Neural crest cell (in vitro differentiated cells): ENCODE results near the gene DNAH17. TPM values are rescaled to one million over a fixed set of nuclear protein-coding genes. Genes with fewer than 3 reads are reported as not detected.
A peak's percentile ranks its signal among the peaks of the same experiment; 100 is the strongest.

ENCODE experiments used
- DNase-seq: peaks from one replicate; pipeline ENCODE4 v3.0.0; 2021; ENCODE audit warnings: low read depth, mixed read lengths, low spot score
- H3K27ac Mint-ChIP-seq: one replicate; pipeline ENCODE4 v1.8.0; 2021; ENCODE audit warnings: mild to moderate bottlenecking, mixed read lengths; ENCODE audit not compliant: unreplicated experiment
- H3K27me3 Mint-ChIP-seq: 2 replicates; pipeline ENCODE4 v1.8.0; 2021; ENCODE audit warnings: low read depth, mild to moderate bottlenecking, mixed read lengths
- H3K36me3 Mint-ChIP-seq: 2 replicates; pipeline ENCODE4 v1.8.0; 2021; ENCODE audit warnings: low read depth, mild to moderate bottlenecking, mixed read lengths
- H3K4me1 Mint-ChIP-seq: 2 replicates; pipeline ENCODE4 v1.8.0; 2021; ENCODE audit warnings: mixed read lengths
- H3K4me3 Mint-ChIP-seq: one replicate; pipeline ENCODE4 v1.8.0; 2021; ENCODE audit warnings: mild to moderate bottlenecking, mixed read lengths
- H3K9me3 Mint-ChIP-seq: 2 replicates; pipeline ENCODE4 v1.8.0; 2021; ENCODE audit warnings: mixed read lengths
- total RNA-seq: library from RNA; stranded (reverse); gene quantifications from 2 replicates; pipeline ENCODE4 v1.2.1, GENCODE V29; 2021
- TF ChIP-seq, protein P1 (sequence below): fragments of 200-600 bp; sonication (generic); conservative IDR thresholded peaks from 2 replicates; pipeline ENCODE4 v1.5.0; 2021; ENCODE audit warnings: antibody characterized with exemption, mild to moderate bottlenecking

Gene DNAH17
- total RNA-seq, 1 donor from 2014 or later = 0.09 TPM

DNA sequence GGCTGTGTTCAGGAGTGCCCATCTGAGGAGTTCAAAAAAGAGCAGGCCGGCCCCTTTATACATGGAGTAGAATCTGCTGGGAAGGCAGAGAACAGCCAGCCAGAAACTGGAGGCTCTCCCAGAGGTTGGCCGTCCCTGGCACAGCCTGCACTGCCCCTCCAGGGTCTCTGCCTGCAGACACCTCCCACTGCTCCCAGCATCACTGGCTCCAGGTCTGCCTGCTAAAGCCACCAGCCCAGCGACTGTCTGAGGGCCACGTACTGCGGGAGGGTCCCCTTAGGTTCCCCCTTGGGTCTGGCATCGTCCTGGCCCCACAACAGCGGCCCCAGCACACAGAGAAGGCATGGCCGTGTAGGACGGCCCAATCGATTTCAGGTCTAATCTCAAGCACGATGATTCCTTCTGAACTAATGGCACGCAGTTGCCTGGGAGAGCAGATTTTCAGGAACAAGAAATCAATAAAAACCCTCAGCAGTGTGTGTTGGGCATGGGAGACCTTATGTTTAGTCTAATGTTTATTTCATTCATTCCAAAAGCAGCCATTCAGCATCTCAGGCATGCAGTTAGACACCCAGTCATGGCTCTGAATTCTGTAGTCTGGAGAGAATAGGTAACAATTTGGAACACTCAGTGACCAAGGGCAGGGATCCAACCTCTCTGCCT, 103.1 kb downstream of the DNAH17 start:
- Mint-ChIP-seq H3K9me3 (no peaks in the 10 kb centered on the region), H3K27ac (no peak overlapping the region), H3K4me3 (no peak overlapping the region), H3K4me1 (no peaks in the 10 kb centered on the region), H3K36me3 (no peaks in the 10 kb centered on the region), H3K27me3 (no peaks in the 10 kb centered on the region)
- TF ChIP-seq, protein P1, sequence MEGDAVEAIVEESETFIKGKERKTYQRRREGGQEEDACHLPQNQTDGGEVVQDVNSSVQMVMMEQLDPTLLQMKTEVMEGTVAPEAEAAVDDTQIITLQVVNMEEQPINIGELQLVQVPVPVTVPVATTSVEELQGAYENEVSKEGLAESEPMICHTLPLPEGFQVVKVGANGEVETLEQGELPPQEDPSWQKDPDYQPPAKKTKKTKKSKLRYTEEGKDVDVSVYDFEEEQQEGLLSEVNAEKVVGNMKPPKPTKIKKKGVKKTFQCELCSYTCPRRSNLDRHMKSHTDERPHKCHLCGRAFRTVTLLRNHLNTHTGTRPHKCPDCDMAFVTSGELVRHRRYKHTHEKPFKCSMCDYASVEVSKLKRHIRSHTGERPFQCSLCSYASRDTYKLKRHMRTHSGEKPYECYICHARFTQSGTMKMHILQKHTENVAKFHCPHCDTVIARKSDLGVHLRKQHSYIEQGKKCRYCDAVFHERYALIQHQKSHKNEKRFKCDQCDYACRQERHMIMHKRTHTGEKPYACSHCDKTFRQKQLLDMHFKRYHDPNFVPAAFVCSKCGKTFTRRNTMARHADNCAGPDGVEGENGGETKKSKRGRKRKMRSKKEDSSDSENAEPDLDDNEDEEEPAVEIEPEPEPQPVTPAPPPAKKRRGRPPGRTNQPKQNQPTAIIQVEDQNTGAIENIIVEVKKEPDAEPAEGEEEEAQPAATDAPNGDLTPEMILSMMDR = no peak
- no peak for DNase-seq

DNA sequence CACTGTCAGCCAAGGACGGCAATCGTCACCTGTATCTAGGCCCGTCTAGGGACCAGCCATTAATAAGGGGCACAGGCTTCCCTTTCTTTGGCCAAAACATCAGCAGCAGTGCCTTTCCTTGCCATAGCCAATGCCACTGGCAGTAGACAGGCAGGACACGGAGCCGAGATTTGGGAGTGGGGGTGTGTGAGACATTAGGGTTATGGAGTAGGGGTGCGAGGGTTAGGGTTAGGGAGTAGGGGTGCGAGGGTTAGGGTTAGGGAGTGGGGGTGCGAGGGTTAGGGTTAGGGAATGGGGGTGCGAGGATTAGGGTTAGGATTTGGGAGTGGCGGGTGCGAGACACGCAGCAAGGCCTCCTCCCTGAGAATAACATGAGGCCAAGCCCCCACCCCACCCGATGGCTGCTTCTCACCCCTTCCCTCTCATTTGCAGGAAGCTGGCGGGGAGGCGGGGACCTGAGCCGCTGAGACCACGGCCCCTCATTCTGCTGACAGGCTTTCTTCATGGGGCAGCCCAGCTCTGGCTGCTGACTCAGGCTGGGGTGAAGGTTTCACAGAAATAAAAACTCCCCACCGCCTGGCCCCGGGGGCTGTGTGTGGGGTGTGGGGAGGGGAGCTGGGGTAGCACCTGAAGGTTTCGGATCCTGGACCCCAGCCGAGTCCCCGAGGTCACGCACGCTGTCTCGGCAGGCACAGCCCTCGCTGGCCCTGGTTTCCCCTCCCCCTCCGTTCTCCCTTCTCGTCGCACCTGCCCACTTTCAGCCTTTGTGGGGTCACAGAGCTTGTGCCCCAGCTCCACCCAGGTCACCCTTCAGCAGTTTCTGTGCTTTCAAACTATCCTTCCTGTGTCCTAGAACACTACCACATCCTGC, 104.9 kb downstream of the DNAH17 start:
- no peak for DNase-seq
- Mint-ChIP-seq H3K27ac (peak overlapping the region; percentile 75), H3K36me3 (no peaks in the 10 kb centered on the region)

DNA sequence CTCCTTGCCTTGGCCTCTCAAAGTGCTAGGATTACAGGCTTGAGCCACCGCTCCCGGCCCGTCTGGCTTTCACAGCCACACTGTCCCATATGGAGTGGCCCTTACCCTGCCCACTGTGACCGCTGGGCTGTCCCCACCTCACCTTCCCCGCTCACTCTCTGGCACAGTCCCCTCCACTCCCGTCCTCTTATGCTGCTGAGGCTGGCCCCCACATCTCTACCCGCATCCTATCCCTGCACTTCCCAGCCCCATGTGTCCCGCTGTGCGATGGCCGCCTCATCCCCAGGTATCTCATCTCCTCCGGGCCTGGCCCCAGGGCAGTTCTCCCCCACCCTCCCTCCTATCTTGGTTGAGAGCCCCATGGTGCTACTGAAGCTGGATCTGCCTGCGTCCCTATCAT, 105.6 kb downstream of the DNAH17 start:
- Mint-ChIP-seq H3K4me3 (no peak overlapping the region), H3K36me3 (no peaks in the 10 kb centered on the region), H3K27me3 (no peaks in the 10 kb centered on the region), H3K27ac (peak overlapping the region; percentile 58), H3K4me1 (no peaks in the 10 kb centered on the region), H3K9me3 (no peaks in the 10 kb centered on the region)
- DNase-seq = no peak
- TF ChIP-seq, protein P1 = no peak

More for the DNA sequence above, 104.9 kb downstream of the DNAH17 start:
- H3K4me3 Mint-ChIP-seq = no peak overlapping the region
- no peaks in the 10 kb centered on the region for H3K4me1 Mint-ChIP-seq
- no peaks in the 10 kb centered on the region for H3K27me3 Mint-ChIP-seq
- H3K9me3 Mint-ChIP-seq = no peaks in the 10 kb centered on the region
- TF ChIP-seq, protein P1 = no peak

DNA sequence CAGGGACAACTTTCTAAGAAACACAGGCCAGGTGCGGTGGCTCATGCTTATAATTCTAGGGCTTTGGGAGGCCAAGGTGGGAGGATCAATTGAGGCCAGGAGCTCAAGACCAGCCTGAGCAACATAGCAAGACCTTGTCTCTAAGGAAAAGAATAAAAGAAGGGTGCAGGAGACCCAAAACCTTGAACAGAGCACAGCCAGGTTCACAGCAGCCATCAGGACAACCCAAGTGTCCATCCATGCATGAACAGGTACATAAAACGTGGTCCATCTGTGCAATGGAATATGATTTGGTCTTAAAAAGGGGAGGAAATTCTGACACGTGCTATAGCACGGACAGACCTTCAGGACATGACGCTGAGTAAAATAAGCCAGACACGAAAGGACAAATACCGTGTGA, 107.8 kb downstream of the DNAH17 start:
- no peak overlapping the region for H3K4me3 Mint-ChIP-seq
- H3K27me3 Mint-ChIP-seq = no peaks in the 10 kb centered on the region
- H3K27ac Mint-ChIP-seq = no peak overlapping the region
- no peaks in the 10 kb centered on the region for H3K36me3 Mint-ChIP-seq
- TF ChIP-seq, protein P1 = no peak
- no peak for DNase-seq
- H3K4me1 Mint-ChIP-seq = no peaks in the 10 kb centered on the region
- H3K9me3 Mint-ChIP-seq = no peaks in the 10 kb centered on the region

DNA sequence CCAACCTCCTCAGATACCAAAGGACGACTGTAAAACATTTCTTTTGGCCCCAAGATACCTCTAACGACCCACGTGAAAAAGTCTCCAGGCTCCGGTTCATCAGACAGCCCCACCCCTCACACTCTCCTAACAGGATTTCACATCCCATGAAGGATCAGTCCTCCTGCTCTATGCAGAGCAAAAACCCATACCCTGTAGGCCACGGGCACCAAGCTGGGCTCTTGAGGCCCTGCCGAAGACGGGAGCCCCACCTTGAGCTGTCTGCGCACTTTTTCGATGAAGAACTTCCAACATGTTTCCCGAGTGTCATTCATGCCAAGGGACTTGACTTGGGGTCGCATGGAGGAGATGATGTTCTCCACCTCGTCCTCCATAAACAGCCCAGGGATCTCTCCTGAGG, 108.8 kb downstream of the DNAH17 start:
- DNase-seq = no peak
- TF ChIP-seq, protein P1 = no peak
- Mint-ChIP-seq H3K27me3 (no peaks in the 10 kb centered on the region), H3K4me1 (no peaks in the 10 kb centered on the region), H3K4me3 (no peak overlapping the region), H3K27ac (no peak overlapping the region), H3K36me3 (no peaks in the 10 kb centered on the region), H3K9me3 (no peaks in the 10 kb centered on the region)
